ENCODE data around the gene PLCH1.

Gene PLCH1

DNA sequence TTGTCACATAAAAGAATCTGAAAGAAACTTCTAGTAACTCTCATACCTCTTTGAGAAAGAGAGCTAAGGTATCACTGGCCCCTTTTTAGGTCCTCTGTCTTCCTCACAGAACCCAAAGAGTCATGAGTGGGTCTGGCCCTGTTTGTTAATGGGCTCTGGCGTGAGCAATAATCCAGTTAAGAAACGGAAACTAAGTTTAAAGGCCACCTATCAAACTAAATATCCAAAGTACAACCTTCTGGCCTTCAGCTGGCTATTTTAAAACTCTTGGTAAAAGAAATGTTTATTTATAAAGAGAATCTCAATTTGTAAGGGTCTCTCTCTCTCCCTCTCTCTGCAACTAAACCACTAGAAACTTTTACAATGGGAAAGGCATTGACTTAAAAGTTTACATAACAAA, 380.4 kb downstream of the PLCH1 start:
- peaks cover 34% of the 10 kb centered on the region for H3K4me1 ChIP-seq (ENCODE audit: control insufficient read depth, low read length)
- H3K9me2 ChIP-seq (replicated peaks; ENCODE audit: control insufficient read depth, low read length), result no peaks in the 10 kb centered on the region
- no peaks in the 10 kb centered on the region for H4K20me1 ChIP-seq (ENCODE audit: control insufficient read depth, insufficient read depth, low read depth, low read length)
- H3K9me3 ChIP-seq (ENCODE audit: control insufficient read depth, insufficient read depth, low read length), result peaks cover 9% of the 10 kb centered on the region
- no peaks in the 10 kb centered on the region for H3K36me3 ChIP-seq (ENCODE audit: control insufficient read depth, low read length)
- H3K27me3 ChIP-seq (ENCODE audit: control insufficient read depth, low read length), result no peaks in the 10 kb centered on the region
- TF ChIP-seq EZH2phosphoT487 (IDR thresholded peaks at IDR 0.05; ENCODE audit: borderline replicate concordance, low read length) (no peak), CTCF (IDR thresholded peaks at IDR 0.05; ENCODE audit: low read depth, low read length, poor library complexity, severe bottlenecking) (no peak)
- H3K4me2 ChIP-seq (ENCODE audit: low read length), result no peak overlapping the region
- H3K27ac ChIP-seq (ENCODE audit: low read depth, low read length), result no peak overlapping the region
- no peaks in the 10 kb centered on the region for H3K79me2 ChIP-seq (ENCODE audit: control insufficient read depth, low read length)
- no peaks in the 10 kb centered on the region for H3F3A ChIP-seq (ENCODE audit: control insufficient read depth, insufficient read depth)
- H3K4me3 ChIP-seq (ENCODE audit: low read length), result no peak overlapping the region

GRCh38 chr3:155363690-155364070, 381.2 kb downstream of the PLCH1 start:
- Histone ChIP-seq H3K4me2 (ENCODE audit: low read length) (no peak overlapping the region), H3K36me3 (ENCODE audit: control insufficient read depth, low read length) (no peaks in the 10 kb centered on the region), H3K9me3 (ENCODE audit: control insufficient read depth, insufficient read depth, low read length) (peaks cover 9% of the 10 kb centered on the region), H3K27ac (ENCODE audit: low read depth, low read length) (no peak overlapping the region), H4K20me1 (ENCODE audit: control insufficient read depth, insufficient read depth, low read depth, low read length) (no peaks in the 10 kb centered on the region), H3K27me3 (ENCODE audit: control insufficient read depth, low read length) (no peaks in the 10 kb centered on the region), H3K79me2 (ENCODE audit: control insufficient read depth, low read length) (no peaks in the 10 kb centered on the region), H3F3A (ENCODE audit: control insufficient read depth, insufficient read depth) (no peaks in the 10 kb centered on the region), H3K9me2 (replicated peaks; ENCODE audit: control insufficient read depth, low read length) (no peaks in the 10 kb centered on the region), H3K4me1 (ENCODE audit: control insufficient read depth, low read length) (peaks cover 26% of the 10 kb centered on the region), H3K4me3 (ENCODE audit: low read length) (no peak overlapping the region)
- TF ChIP-seq CTCF (IDR thresholded peaks at IDR 0.05; ENCODE audit: low read depth, low read length, poor library complexity, severe bottlenecking), result no peak
- no peak for TF ChIP-seq EZH2phosphoT487 (IDR thresholded peaks at IDR 0.05; ENCODE audit: borderline replicate concordance, low read length)

DNA sequence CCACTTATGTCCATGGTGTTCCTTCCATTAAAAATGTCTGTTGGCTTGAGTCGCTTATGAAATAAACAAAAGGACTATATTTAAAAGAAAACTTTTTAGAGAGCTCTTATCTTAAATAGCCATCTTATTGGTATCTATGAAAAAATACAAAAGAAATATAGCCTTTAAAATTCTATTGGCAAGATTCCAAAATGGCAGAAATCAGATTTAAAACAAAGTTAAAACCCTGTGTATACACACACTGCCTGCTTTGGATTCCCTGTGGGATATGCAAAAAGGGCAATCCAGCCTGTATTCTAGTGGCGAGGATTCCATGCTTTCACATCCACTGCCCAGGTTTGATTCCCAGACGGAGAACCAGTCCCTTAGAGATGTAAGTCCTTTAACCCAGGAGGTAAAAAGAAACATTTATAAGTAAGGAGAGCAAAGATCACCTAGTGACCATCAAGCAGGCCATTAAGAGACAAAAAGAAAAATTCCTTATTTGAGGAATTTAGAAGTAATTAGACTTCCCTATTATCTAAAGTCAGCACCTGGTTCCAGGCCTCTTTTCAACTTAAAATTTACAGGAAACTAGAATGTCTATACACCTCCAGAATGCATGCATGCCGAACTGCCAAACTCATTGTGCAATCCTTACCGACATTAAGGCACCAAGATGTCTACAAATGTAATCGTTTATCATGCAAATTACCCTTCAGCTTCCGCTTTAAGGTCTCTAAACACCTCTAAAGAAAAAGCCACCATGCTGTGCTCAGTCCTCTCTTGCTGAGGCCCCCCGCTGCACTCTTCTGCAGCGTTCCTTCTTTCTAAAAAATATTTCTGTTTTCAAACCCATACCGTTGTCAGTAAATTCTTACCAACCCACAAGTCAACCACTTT, 381.8 kb downstream of the PLCH1 start:
- peaks cover 20% of the 10 kb centered on the region for H3K4me1 ChIP-seq (ENCODE audit: control insufficient read depth, low read length)

More for the DNA sequence above, 381.8 kb downstream of the PLCH1 start:
- Histone ChIP-seq H4K20me1 (ENCODE audit: control insufficient read depth, insufficient read depth, low read depth, low read length) (no peaks in the 10 kb centered on the region), H3K9me2 (replicated peaks; ENCODE audit: control insufficient read depth, low read length) (no peaks in the 10 kb centered on the region), H3K36me3 (ENCODE audit: control insufficient read depth, low read length) (no peaks in the 10 kb centered on the region), H3K79me2 (ENCODE audit: control insufficient read depth, low read length) (no peaks in the 10 kb centered on the region), H3K9me3 (ENCODE audit: control insufficient read depth, insufficient read depth, low read length) (peaks cover 9% of the 10 kb centered on the region), H3K4me2 (ENCODE audit: low read length) (no peak overlapping the region), H3F3A (ENCODE audit: control insufficient read depth, insufficient read depth) (no peaks in the 10 kb centered on the region), H3K27ac (ENCODE audit: low read depth, low read length) (no peak overlapping the region), H3K27me3 (ENCODE audit: control insufficient read depth, low read length) (no peaks in the 10 kb centered on the region), H3K4me3 (ENCODE audit: low read length) (no peak overlapping the region)
- no peak for TF ChIP-seq EZH2phosphoT487 (IDR thresholded peaks at IDR 0.05; ENCODE audit: borderline replicate concordance, low read length)
- TF ChIP-seq CTCF (IDR thresholded peaks at IDR 0.05; ENCODE audit: low read depth, low read length, poor library complexity, severe bottlenecking), result no peak
